Osteoblast (primary cell): ENCODE measurements around the gene WDR31. TPM values are rescaled to one million over a fixed set of nuclear protein-coding genes. Genes with fewer than 3 reads are reported as not detected.

ENCODE experiments used
- DNase-seq: peaks from one replicate; pipeline ENCODE4 v3.0.0; 2011; ENCODE audit warnings: low spot score, mixed read lengths; ENCODE audit not compliant: insufficient read length; ENCODE audit errors: missing footprints
- H2AFZ ChIP-seq: 2 replicates; pipeline ENCODE4 v1.6.0; 2011; ENCODE audit warnings: mild to moderate bottlenecking, low read length
- H3K27ac ChIP-seq: 2 replicates; pipeline ENCODE4 v1.5.1; 2011; ENCODE audit warnings: mild to moderate bottlenecking, low read depth, low read length, moderate library complexity
- H3K27me3 ChIP-seq: 2 replicates; pipeline ENCODE4 v1.6.0; 2012; ENCODE audit warnings: mild to moderate bottlenecking, control low read depth, inconsistent platforms, low read length, moderate library complexity; ENCODE audit not compliant: insufficient read depth
- H3K36me3 ChIP-seq: 2 replicates; pipeline ENCODE4 v1.5.1; 2011; ENCODE audit warnings: mild to moderate bottlenecking, low read length, control low read depth, moderate library complexity; ENCODE audit not compliant: insufficient read depth
- H3K4me1 ChIP-seq: 2 replicates; pipeline ENCODE4 v1.5.1; 2011; ENCODE audit warnings: mild to moderate bottlenecking, low read length, control low read depth, moderate library complexity; ENCODE audit not compliant: insufficient read depth
- H3K4me2 ChIP-seq: 2 replicates; pipeline ENCODE4 v1.6.0; 2011; ENCODE audit warnings: mild to moderate bottlenecking, low read length; ENCODE audit not compliant: insufficient read depth
- H3K4me3 ChIP-seq: fragments of 200-600 bp; sonication (generic); 3 replicates; pipeline ENCODE4 v1.5.1; 2012; ENCODE audit warnings: mild to moderate bottlenecking, low read length, inconsistent platforms; ENCODE audit not compliant: insufficient read depth
- H3K79me2 ChIP-seq: 2 replicates; pipeline ENCODE4 v1.6.0; 2012; ENCODE audit warnings: mild to moderate bottlenecking, low read length, control low read depth, inconsistent platforms; ENCODE audit not compliant: insufficient read depth
- H3K9me3 ChIP-seq: 2 replicates; pipeline ENCODE4 v1.5.1; 2011; ENCODE audit warnings: low read depth, low read length, control low read depth
- H4K20me1 ChIP-seq: 2 replicates; pipeline ENCODE4 v1.6.0; 2012; ENCODE audit warnings: mild to moderate bottlenecking, low read length, control low read depth; ENCODE audit not compliant: insufficient read depth
- CTCF ChIP-seq: IDR thresholded peaks from 2 replicates; pipeline ENCODE4 v1.5.1; 2011; ENCODE audit warnings: mild to moderate bottlenecking, low read depth, low read length, moderate library complexity; ENCODE audit errors: extremely low read depth
- total RNA-seq: library from RNA; depleted of rRNA; stranded (reverse); fragments of >200 nt; gene quantifications from 2 replicates; pipeline ENCODE4 v1.2.3, GENCODE V29; 2012

WDR31 gene
- total RNA-seq, 1 donor, result 1.4 TPM

GRCh38 chr9:113352006-113352405 is 11.9 kb upstream of the WDR31 start:
- Histone ChIP-seq H2AFZ (no peak overlapping the region), H3K9me3 (no peaks in the 10 kb centered on the region), H3K36me3 (no peaks in the 10 kb centered on the region), H3K4me2 (no peak overlapping the region), H3K4me1 (no peaks in the 10 kb centered on the region), H3K4me3 (no peak overlapping the region), H3K27ac (no peak overlapping the region), H3K27me3 (peaks cover 60% of the 10 kb centered on the region), H3K79me2 (no peaks in the 10 kb centered on the region), H4K20me1 (no peaks in the 10 kb centered on the region)
- peak; percentile 74 for DNase-seq
- no peak for TF ChIP-seq CTCF

- no peak for DNase-seq
- peaks cover 60% of the 10 kb centered on the region for H3K27me3 ChIP-seq
Measured at GRCh38 chr9:113350937-113351336, 10.9 kb upstream of the WDR31 start.

GRCh38 chr9:113350107-113350661 is 10.1 kb upstream of the WDR31 start:
- Histone ChIP-seq H3K4me1 (no peaks in the 10 kb centered on the region), H3K36me3 (no peaks in the 10 kb centered on the region), H3K4me3 (peak overlapping the region; percentile 46), H3K27ac (no peak overlapping the region), H3K9me3 (no peaks in the 10 kb centered on the region), H2AFZ (no peak overlapping the region), H3K27me3 (peaks cover 56% of the 10 kb centered on the region), H3K4me2 (peak overlapping the region; percentile 51), H4K20me1 (no peaks in the 10 kb centered on the region), H3K79me2 (no peaks in the 10 kb centered on the region)
- TF ChIP-seq CTCF, result no peak
- no peak for DNase-seq

More at GRCh38 chr9:113350937-113351336, 10.9 kb upstream of the WDR31 start:
- Histone ChIP-seq H3K9me3 (no peaks in the 10 kb centered on the region), H3K4me1 (no peaks in the 10 kb centered on the region), H3K36me3 (no peaks in the 10 kb centered on the region), H2AFZ (no peak overlapping the region), H3K27ac (no peak overlapping the region), H4K20me1 (no peaks in the 10 kb centered on the region), H3K4me2 (no peak overlapping the region), H3K79me2 (no peaks in the 10 kb centered on the region), H3K4me3 (no peak overlapping the region)
- no peak for TF ChIP-seq CTCF

GRCh38 chr9:113349445-113350094 is 9.5 kb upstream of the WDR31 start, which contains the start of gene BSPRY:
BSPRY (plus strand) TSS chr9:113349541; CDS start chr9:113349580, 39 bp downstream.
- peak; percentile 79 for DNase-seq
- no peaks in the 10 kb centered on the region for H3K36me3 ChIP-seq
- H3K4me2 ChIP-seq, result peak within 1 kb of the TSS; percentile 51
- TF ChIP-seq CTCF, result no peak
- H3K4me1 ChIP-seq, result no peaks in the 10 kb centered on the region
- no peaks in the 10 kb centered on the region for H4K20me1 ChIP-seq
- H2AFZ ChIP-seq, result peak within 1 kb of the TSS; percentile 47
- H3K79me2 ChIP-seq, result no peaks in the 10 kb centered on the region
- no peaks in the 10 kb centered on the region for H3K9me3 ChIP-seq
- peak within 1 kb of the TSS; percentile 46 for H3K4me3 ChIP-seq
- H3K27me3 ChIP-seq, result peaks cover 50% of the 10 kb centered on the region
- H3K27ac ChIP-seq, result no peak within 1 kb of the TSS
